ENCODE results near the gene SLX1A. TPM values are rescaled to one million over a fixed set of nuclear protein-coding genes. Genes with fewer than 3 reads are reported as not detected.
A peak's percentile ranks its signal among the peaks of the same experiment; 100 is the strongest.

The SLX1A gene
- total and polyA plus RNA-seq, 9 of the 15 experiments (the other 6 are each of a cell fraction or from before 2014, with no cell fraction given), result 2.3 to 86.5 (median 11.6) TPM

DNA sequence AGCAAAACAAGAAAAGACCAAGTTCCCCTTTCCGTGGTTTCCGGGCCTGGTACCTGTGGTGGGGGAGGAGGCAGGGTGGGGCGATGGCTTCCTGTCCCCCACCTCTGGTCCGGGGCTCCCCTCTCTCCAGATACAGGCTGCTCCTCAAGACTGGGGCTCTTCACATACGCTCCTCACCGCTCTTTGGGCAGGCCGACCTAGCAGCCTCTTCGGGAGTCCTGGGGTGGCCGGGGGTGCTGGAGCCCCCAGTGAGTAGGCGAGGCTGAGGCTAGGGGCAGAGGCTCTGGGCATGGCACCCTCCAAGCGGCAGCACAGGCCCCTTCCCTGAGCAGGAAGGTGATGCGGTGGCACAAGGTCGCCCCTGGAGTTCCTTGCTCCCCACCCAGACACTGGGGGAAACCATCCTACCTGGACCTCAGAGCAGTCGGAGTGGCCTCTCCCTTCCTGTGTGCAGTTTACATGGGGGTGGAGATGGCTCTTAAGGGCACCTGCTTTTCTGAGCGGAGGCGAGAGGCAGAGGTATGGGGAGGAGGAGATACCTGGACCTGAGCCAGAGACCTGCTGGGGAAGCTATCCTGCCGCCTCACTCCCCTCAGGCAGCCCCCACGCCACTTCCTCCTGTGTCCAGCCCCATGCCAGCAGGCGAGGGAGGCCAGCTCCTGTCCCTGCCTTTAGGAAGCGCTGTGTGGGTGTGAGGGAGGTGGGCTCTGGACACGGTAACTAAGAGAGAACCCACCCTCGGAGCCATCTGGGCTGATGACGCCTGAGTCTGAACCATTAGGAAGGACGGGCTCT is 9.4 kb upstream of the SLX1A start:
- Histone ChIP-seq H3K27ac (ENCODE audit: extremely low read depth, low read depth, low read length) (no peak overlapping the region), H3K9me3 (replicated peaks; ENCODE audit: control insufficient read depth, insufficient read depth, low read depth, low read length) (no peaks in the 10 kb centered on the region), H3K9me1 (ENCODE audit: control insufficient read depth, insufficient read depth, low read length) (no peaks in the 10 kb centered on the region), H4K20me1 (replicated peaks; ENCODE audit: control insufficient read depth, insufficient read depth, low read length) (no peaks in the 10 kb centered on the region), H3K4me2 (ENCODE audit: insufficient read depth, low read length) (peak overlapping the region; percentile 41), H3K4me3 (peak overlapping the region; percentile 51), H3K27me3 (ENCODE audit: control insufficient read depth in 2 of 2, insufficient read depth in 2 of 2, low read length in 2 of 2) (no peaks in the 10 kb centered on the region), H3K36me3 (ENCODE audit: control insufficient read depth, insufficient read depth, low read length) (0 out of 3 replicates have a peak, but pooled peaks cover 3% of the 10 kb centered on the region), H3K4me1 (replicated peaks in 1 of 2; ENCODE audit: control insufficient read depth in 2 of 2, insufficient read depth in 2 of 2, low read length in 2 of 2) (peaks cover 32 to 58% of the 10 kb centered on the region in 2 experiments), H2AFZ (ENCODE audit: low read depth, low read length) (0 out of 2 replicates have a peak overlapping the region, but pooled peaks have one; percentile 45), H3K79me2 (ENCODE audit: control insufficient read depth, insufficient read depth, low read length) (no peaks in the 10 kb centered on the region), H3K9ac (ENCODE audit: insufficient read depth in 1 of 2, low read depth in 2 of 2, low read length in 2 of 2) (peak overlapping the region in 1 of 2 experiments; percentile 53; a peak in 2 of 4 replicates)
- POLR2A ChIA-PET, result interaction anchor here (0.6 kb wide), 1 partner anchor 296 kb away, joined by 3 read pairs; no protein-coding TSS in a partner anchor
- in situ Hi-C loops (cut with MboI), result no loop called here
- TSS peak; percentile 44 for BruUV-seq (replicated peaks)
- intact Hi-C loops (cut with micrococcal nuclease), result no loop called here
- peak in 3 of 4 experiments; percentile 17 to 32 (median 24) for DNase-seq (ENCODE audit: extremely low read depth in 1 of 4, low spot score in 3 of 4)
- FAIRE-seq, result no peak
- CTCF ChIA-PET (ENCODE audit: low intra/inter-chr PET ratio), result no interaction called here
- WGBS (ENCODE audit: insufficient coverage, low coverage, missing lambda C conversion rate), result 32% methylated on average over 16 of the region's 24 CpGs
- no peak for ATAC-seq
- TF ChIP-seq GABPB1 (CRISPR knock-in tag; IDR thresholded peaks at IDR 0.05) (0 out of 2 replicates have a peak, but pooled peaks have one; percentile 10), SPI1 (IDR thresholded peaks at IDR 0.05; ENCODE audit: borderline replicate concordance, low read depth, low read length) (peak; percentile 46; the same call in 1 of the 2 replicates), ESRRB (CRISPR knock-in tag; IDR thresholded peaks at IDR 0.05; ENCODE audit: borderline replicate concordance) (no peak), ZNF79 (CRISPR knock-in tag; IDR thresholded peaks at IDR 0.05; ENCODE audit: low read depth) (no peak), HSF4 (CRISPR knock-in tag; IDR thresholded peaks at IDR 0.05; ENCODE audit: borderline replicate concordance) (no peak), NFIC (IDR thresholded peaks at IDR 0.05) (peak; percentile 79)
- TF ChIP-seq, protein P1, sequence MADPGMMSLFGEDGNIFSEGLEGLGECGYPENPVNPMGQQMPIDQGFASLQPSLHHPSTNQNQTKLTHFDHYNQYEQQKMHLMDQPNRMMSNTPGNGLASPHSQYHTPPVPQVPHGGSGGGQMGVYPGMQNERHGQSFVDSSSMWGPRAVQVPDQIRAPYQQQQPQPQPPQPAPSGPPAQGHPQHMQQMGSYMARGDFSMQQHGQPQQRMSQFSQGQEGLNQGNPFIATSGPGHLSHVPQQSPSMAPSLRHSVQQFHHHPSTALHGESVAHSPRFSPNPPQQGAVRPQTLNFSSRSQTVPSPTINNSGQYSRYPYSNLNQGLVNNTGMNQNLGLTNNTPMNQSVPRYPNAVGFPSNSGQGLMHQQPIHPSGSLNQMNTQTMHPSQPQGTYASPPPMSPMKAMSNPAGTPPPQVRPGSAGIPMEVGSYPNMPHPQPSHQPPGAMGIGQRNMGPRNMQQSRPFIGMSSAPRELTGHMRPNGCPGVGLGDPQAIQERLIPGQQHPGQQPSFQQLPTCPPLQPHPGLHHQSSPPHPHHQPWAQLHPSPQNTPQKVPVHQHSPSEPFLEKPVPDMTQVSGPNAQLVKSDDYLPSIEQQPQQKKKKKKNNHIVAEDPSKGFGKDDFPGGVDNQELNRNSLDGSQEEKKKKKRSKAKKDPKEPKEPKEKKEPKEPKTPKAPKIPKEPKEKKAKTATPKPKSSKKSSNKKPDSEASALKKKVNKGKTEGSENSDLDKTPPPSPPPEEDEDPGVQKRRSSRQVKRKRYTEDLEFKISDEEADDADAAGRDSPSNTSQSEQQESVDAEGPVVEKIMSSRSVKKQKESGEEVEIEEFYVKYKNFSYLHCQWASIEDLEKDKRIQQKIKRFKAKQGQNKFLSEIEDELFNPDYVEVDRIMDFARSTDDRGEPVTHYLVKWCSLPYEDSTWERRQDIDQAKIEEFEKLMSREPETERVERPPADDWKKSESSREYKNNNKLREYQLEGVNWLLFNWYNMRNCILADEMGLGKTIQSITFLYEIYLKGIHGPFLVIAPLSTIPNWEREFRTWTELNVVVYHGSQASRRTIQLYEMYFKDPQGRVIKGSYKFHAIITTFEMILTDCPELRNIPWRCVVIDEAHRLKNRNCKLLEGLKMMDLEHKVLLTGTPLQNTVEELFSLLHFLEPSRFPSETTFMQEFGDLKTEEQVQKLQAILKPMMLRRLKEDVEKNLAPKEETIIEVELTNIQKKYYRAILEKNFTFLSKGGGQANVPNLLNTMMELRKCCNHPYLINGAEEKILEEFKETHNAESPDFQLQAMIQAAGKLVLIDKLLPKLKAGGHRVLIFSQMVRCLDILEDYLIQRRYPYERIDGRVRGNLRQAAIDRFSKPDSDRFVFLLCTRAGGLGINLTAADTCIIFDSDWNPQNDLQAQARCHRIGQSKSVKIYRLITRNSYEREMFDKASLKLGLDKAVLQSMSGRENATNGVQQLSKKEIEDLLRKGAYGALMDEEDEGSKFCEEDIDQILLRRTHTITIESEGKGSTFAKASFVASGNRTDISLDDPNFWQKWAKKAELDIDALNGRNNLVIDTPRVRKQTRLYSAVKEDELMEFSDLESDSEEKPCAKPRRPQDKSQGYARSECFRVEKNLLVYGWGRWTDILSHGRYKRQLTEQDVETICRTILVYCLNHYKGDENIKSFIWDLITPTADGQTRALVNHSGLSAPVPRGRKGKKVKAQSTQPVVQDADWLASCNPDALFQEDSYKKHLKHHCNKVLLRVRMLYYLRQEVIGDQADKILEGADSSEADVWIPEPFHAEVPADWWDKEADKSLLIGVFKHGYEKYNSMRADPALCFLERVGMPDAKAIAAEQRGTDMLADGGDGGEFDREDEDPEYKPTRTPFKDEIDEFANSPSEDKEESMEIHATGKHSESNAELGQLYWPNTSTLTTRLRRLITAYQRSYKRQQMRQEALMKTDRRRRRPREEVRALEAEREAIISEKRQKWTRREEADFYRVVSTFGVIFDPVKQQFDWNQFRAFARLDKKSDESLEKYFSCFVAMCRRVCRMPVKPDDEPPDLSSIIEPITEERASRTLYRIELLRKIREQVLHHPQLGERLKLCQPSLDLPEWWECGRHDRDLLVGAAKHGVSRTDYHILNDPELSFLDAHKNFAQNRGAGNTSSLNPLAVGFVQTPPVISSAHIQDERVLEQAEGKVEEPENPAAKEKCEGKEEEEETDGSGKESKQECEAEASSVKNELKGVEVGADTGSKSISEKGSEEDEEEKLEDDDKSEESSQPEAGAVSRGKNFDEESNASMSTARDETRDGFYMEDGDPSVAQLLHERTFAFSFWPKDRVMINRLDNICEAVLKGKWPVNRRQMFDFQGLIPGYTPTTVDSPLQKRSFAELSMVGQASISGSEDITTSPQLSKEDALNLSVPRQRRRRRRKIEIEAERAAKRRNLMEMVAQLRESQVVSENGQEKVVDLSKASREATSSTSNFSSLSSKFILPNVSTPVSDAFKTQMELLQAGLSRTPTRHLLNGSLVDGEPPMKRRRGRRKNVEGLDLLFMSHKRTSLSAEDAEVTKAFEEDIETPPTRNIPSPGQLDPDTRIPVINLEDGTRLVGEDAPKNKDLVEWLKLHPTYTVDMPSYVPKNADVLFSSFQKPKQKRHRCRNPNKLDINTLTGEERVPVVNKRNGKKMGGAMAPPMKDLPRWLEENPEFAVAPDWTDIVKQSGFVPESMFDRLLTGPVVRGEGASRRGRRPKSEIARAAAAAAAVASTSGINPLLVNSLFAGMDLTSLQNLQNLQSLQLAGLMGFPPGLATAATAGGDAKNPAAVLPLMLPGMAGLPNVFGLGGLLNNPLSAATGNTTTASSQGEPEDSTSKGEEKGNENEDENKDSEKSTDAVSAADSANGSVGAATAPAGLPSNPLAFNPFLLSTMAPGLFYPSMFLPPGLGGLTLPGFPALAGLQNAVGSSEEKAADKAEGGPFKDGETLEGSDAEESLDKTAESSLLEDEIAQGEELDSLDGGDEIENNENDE (IDR thresholded peaks at IDR 0.05; ENCODE audit: low read depth, low read length), result no peak
- TF ChIP-seq, protein P2, sequence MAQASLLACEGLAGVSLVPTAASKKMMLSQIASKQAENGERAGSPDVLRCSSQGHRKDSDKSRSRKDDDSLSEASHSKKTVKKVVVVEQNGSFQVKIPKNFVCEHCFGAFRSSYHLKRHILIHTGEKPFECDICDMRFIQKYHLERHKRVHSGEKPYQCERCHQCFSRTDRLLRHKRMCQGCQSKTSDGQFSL (CRISPR knock-in tag; IDR thresholded peaks at IDR 0.05), result peak; percentile 40; the same call in 1 of the 2 replicates
- TF ChIP-seq, protein P2 (tag; IDR thresholded peaks at IDR 0.05), result no peak

Data from K562 (cell line).